HG02885 (cell line): Measurements from ENCODE around the gene PSAPL1.
"Not testable (repeated sequence)": the region's sequence is repeated elsewhere in the genome, so short reads cannot be mapped to it uniquely, and the experiment has no call there.

Experiments used
- ATAC-seq: cut with Tn5 transposase; IDR thresholded peaks from one replicate; pipeline ENCODE4 v1.9.1; 2021; ENCODE audit warnings: mild to moderate bottlenecking; ENCODE audit not compliant: unreplicated experiment, poor library complexity

The PSAPL1 gene

DNA sequence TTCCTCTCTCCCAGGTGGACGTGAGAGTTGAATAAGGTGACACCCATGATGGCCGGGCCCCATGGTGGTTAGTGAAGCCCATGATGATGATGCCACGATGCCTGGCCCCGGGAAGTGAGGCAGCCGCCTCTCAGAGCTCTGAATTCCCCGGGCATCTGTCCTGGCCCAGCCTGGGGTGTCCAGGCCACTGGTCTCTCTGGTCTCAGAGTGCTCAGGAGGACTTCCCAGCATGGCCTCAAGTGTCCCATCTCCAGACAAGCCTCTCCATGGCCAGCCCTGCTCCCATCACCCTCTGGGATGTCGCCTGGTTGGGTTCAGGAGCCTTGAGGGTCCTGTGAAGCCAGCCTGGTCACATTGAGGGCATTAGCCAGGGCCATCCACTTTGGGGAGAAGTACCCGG, 24.7 kb upstream of the PSAPL1 start:
- ATAC-seq: no peak

- no peak for ATAC-seq
These were observed 23.7 kb upstream of the PSAPL1 start for GRCh38 chr4:7458477-7458876.

DNA sequence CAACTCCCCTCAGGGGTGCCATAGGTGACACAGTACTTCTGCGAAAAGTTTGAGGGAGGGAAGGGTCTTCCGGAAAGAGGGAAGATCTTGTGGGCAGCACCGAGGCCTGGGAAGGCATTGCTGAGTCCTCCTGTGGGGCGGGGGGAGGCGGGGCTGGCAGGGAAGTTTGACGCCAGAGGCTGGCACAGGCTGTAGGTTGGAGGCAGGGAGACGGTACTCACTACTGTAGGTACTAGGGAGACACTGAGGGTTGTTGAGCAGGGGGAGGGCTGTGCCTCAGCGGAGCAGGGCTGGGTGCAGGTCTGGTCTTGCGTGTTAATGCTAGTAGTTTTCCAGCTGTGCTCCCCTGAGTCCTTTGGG, 23.3 kb upstream of the PSAPL1 start:
- no peak for ATAC-seq

DNA sequence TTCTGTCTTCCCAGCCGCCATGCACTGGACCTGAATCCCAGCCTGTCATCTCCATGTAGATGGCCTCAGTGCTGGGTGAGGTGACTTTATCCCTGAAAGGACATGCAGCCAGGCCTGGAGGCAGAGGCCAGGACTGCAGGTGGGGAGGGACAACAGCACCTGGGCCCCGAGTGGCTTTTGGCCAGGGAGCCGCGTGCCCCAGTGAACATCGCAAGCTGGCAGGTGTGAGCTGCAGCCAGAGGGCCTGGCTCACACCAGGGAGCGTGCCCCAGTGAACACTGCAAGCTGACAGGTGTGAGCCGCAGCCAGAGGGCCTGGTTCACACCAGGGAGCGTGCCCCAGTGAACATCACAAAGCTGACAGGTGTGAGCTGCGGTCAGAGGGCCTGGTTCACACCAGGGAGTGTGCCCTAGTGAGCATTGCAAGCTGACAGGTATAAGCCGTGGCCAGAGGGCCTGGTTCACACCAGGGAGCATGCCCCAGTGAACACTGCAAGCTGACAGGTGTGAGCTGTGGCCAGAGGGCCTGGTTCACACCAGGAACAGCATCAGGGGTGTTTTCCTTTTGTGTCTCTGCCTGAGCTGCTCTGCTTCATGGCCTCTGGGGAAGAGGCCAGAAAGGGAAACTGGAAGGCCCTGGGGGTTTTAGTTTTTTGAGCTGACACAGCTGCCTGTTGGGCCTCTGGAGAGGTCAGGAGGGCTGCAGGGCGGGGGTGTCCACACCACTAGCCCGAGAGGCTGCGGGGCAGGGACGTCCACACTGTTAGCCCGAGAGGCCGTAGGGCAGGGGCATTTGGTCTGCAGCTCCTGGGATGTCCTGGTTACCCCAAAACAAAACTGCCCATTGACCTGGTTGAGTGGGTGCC, 22.7 kb upstream of the PSAPL1 start:
- no peak for ATAC-seq

- ATAC-seq: not testable (repeated sequence)
These were observed 18.1 kb upstream of the PSAPL1 start for GRCh38 chr4:7452802-7453201.

GRCh38 chr4:7451800-7452199, 17.1 kb upstream of the PSAPL1 start:
- no peak for ATAC-seq

GRCh38 chr4:7451434-7451789, 16.7 kb upstream of the PSAPL1 start:
- ATAC-seq: no peak

- ATAC-seq: no peak
These were observed 16.2 kb upstream of the PSAPL1 start for GRCh38 chr4:7450775-7451433.

GRCh38 chr4:7448036-7448435, 13.3 kb upstream of the PSAPL1 start:
- ATAC-seq: no peak

DNA sequence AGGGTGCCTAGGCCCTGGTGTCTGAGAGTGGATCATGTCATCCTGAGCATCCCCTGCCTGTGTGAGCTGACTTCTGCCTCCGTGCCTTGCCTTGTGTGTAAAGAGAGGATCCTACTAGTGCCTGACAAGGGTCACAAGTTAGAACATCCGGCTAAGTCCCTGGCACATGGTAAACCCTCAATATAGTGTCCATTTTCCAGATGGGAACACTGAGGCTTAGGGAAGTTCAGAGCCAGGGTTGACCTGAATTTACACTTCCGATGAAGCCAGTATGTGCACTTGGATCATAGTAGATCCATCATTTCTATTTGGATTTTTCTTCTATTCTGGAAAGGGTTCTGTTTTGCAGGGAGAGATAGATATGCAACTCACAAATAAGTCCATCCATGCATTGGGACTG, 12.5 kb upstream of the PSAPL1 start:
- ATAC-seq: no peak

DNA sequence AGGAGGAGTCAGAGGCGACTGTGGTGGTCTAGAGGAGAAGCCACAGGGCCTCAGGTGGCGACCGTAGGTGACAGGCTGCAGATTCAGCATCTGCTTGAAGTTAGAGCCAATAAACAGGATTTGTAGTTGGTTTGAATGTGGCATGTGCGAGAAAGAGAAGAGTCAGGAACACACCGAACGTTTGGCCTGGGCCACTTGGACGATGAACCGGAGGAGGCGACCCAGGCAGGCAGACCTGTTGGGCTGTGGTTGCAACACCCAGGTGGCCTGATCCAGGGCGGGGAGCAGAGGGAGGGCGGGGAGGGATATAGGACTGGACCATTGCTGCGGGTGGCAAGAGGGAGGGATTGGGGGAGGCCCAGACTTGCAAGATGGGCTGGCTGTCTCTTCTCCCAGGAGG, 10.0 kb upstream of the PSAPL1 start:
- no peak for ATAC-seq

DNA sequence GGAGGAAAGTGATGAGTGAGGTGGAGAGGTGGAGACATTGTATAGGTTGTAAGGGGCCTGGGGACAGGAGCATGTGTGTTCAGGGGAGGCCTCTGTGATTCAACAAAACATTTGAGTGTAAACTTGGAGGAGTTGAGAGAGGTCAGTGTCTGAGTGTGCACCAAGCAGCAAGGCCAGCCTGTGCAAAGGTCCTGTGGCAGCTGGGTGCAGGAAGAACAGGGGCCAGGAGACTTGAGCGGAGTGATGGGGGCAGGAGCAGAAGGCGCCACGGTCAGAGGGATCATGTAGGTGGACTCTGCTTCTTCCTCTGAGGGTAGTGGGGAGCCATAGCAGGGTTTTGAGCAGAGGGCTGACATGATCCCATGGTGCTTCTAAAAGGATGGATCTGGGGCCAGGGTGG, 9.6 kb upstream of the PSAPL1 start:
- no peak for ATAC-seq

DNA sequence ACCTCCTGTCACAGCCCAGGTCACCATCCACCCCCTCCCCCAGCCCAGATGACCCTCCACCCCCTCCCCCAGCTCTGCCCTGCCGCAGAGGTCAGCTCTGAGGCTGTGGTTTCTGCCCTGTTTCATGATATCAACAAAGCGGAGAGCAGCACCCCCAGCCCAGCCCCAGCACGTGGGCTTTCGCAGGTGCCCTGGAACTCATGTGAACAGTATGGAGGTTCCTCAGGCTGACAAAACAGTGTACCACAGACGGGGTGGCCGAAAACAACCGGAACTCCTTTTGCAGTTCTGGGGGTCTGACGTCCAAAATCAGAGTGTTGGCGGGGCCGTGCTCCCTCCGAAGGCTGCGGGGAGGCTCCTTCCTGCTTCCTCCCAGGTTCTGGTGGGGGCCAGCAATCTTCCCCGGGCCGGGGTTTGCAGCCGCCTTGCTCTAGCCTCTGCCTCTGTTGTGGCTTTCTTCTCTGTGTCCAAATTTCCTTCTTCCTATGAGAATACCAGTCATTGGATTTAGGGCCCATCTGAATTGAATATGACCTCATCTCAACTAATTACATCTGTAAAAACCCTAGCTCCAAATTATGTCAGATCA, 7.9 kb upstream of the PSAPL1 start:
- no peak for ATAC-seq

DNA sequence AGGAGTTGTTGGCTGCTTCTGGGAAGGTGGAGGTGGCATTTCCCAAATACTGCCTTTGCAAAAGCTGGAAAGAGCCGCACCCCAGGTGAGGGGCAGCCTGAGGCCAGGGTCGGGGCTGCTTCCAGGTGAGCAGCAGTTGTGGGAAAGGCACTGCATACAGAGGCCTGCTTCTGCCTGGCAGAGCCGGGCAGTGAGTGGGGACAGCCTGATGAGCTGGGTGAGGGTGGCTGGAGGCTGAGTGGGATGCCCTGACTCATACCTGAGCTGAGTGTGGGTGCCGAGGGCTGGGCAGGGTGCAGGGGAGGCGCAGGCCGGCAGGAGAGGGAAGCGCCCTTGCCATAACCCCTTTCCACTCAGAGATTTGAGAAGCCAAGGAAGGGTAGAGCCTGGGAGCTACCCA, 6.5 kb upstream of the PSAPL1 start:
- ATAC-seq: no peak

DNA sequence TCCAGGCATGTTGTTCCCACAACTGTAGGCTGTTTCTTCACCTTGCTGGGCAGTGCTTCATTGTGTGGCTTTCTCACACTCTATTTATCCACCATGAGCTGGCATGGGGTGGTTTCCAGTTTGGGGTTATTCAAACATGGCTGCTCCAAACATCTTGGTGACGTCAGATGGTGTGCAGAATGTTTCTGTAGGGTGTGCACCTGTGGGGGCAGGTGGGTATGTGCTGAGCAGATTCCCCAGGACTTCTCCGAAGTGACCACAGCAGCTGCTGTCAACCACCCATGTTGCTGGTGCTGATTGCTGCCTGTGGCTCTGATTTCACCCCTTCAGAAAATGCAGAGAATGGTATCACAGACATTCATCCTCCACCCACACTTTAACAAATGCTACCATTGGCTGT, 5.0 kb upstream of the PSAPL1 start:
- no peak for ATAC-seq

- ATAC-seq: no peak
These were observed 1.5 kb upstream of the PSAPL1 start for GRCh38 chr4:7436256-7436655.

GRCh38 chr4:7435471-7436061, 836 bp upstream of the PSAPL1 start:
- ATAC-seq: no peak

DNA sequence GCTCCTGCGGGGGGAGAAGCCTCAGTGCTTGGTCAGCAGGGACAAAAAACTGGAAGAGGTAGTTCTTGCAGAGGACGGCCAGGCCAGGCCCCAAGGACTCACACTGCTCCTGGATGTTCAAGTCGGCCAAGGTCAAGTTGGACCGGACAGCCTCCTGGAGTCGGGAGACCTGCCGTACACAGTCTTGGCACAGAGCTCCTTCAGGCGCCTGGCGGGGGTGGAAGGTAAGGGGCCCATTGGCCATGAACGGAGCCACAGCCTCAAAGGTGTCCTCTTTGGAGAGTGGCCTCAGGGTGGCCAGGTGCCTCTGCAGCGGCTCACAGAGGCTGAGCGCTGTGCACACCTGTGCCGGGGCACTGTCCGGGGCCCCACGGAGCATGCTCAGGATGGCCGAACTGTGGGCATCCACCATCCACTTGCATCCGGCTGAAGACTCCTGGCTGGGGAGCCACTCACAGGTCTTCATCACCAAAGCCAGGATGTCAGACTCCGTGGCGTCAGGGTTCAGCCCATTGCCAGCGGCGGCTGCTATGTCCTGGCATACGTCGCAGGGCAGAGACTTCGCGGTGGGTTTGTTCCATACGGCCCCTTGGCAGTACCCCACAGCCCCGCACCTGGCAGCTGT, 477 bp downstream of the PSAPL1 start:
- ATAC-seq: no peak

- ATAC-seq: no peak
These were observed 1.2 kb downstream of the PSAPL1 start for GRCh38 chr4:7433376-7434140.
